Measurements from ENCODE around the gene OR10H2.
"Not testable (repeated sequence)": the region's sequence is repeated elsewhere in the genome, so short reads cannot be mapped to it uniquely, and the experiment has no call there.

DNA sequence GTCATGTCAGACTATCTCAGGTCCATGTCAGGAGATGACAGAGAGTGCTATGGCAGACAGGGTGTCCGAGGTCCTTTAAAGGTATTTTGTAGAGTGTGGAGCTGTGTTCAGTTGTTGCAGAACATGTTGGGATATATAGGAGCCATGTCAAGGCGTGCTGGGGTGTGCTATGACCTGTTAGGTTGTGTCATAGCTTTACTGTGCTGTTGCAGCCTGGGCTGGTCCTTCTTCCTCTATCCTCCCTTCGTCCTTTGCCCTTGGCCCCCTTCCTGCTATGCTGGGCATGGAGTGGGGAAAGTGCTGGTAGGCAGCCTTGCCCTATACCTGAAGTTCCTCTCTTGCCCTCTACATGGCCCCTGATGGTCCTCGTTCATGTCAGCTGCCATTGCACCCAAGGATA is 48.0 kb upstream of the OR10H2 start:
- not testable (repeated sequence) for TF ChIP-seq EZH2 (IDR thresholded peaks at IDR 0.05; ENCODE audit: insufficient read depth, low read length)
- TF ChIP-seq, protein P1, sequence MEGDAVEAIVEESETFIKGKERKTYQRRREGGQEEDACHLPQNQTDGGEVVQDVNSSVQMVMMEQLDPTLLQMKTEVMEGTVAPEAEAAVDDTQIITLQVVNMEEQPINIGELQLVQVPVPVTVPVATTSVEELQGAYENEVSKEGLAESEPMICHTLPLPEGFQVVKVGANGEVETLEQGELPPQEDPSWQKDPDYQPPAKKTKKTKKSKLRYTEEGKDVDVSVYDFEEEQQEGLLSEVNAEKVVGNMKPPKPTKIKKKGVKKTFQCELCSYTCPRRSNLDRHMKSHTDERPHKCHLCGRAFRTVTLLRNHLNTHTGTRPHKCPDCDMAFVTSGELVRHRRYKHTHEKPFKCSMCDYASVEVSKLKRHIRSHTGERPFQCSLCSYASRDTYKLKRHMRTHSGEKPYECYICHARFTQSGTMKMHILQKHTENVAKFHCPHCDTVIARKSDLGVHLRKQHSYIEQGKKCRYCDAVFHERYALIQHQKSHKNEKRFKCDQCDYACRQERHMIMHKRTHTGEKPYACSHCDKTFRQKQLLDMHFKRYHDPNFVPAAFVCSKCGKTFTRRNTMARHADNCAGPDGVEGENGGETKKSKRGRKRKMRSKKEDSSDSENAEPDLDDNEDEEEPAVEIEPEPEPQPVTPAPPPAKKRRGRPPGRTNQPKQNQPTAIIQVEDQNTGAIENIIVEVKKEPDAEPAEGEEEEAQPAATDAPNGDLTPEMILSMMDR (IDR thresholded peaks at IDR 0.05; ENCODE audit: insufficient read depth, low read depth, low read length) = not testable (repeated sequence)

Data from astrocyte (in vitro differentiated cells and primary cell).